Jurkat, Clone E6-1 (cell line): Measurements from ENCODE around the gene ARID1B.

ENCODE experiments used
- DNase-seq: peaks from one replicate; pipeline ENCODE4 v3.0.0-alpha.2; 2011; ENCODE audit warnings: low read depth, low spot score
- H3K4me3 ChIP-seq: 2 replicates; pipeline ENCODE4 v1.5.1; 2011; ENCODE audit warnings: mild to moderate bottlenecking, low read length, control low read depth, moderate library complexity

The ARID1B gene

DNA sequence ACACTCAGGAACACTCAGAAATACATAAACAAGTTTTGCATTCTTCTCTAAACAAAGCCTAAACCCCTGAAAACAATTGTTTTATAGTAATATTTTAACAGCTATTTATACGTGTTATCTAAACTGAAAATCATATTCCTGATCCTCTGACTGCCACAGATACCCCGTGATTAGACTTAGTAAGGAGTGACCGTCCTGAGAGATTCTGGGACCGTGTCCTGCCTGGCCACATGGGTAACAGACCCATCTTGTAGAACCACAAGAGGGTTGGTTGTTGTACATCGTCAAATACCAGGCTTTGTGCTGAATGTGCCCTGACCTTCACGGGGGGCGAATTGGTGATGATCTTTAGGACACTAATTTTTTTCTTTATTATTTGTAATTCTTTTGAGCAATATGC is 331.7 kb downstream of the ARID1B start:
- H3K4me3 ChIP-seq: no peak overlapping the region
- DNase-seq: no peak

DNA sequence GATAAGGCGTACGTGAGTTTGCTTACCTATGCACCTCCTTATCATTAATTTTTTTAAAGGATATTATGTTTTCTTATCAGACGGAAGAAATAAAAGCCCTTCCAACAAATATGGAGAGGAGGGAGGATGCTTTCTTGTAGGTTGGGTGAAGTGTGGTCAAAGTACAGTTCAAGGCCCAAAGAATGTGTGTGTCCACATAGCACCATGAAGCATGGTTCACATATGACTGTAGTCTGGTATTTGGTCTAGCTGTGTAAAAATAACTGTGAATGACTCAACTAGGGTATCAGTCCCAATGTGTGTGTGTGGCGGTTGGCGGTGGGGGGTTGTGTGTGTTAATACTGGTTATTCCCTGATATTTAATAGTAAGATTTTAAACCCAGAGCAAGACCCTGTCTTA is 333.4 kb downstream of the ARID1B start:
- H3K4me3 ChIP-seq: no peak overlapping the region
- DNase-seq: no peak

DNA sequence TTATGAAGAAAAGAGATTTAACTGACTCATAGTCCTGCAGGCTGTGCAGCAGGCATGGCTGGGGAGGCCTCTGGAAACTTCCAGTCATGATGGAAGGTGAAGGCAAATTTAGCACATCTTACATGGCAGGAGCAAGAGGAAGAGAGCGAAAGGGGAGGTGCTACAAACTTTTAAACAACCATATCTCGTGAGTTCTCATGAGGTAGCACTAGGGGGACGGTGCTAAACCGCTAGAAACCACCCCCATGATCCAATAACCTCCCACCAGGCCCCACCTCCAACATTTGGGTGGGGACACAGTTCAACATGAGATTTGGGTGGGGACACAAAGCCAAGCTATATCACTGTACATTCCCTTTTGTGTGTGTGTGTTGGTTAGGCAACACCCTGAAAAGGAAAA is 336.2 kb downstream of the ARID1B start:
- H3K4me3 ChIP-seq: no peak overlapping the region
- DNase-seq: no peak

DNA sequence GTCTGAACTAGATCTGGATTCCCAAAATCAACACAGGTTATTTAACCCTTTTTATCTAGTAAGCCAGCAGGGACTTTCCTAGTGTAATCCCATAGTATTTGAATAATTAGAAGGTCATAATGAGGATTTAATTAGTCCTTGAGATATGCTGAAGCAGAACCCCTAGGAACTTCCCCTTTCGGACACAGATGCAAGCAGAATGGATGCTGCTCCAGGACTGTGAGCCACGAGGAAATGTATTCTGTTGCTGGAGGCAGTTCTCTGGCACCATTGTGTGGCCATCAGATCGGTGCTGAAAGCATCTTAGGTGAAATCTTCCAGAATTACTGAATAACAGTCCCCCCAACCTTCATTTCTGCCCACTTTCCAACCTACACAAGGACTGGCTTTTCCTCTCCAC is 339.2 kb downstream of the ARID1B start:
- no peak for DNase-seq
- H3K4me3 ChIP-seq: no peak overlapping the region

DNA sequence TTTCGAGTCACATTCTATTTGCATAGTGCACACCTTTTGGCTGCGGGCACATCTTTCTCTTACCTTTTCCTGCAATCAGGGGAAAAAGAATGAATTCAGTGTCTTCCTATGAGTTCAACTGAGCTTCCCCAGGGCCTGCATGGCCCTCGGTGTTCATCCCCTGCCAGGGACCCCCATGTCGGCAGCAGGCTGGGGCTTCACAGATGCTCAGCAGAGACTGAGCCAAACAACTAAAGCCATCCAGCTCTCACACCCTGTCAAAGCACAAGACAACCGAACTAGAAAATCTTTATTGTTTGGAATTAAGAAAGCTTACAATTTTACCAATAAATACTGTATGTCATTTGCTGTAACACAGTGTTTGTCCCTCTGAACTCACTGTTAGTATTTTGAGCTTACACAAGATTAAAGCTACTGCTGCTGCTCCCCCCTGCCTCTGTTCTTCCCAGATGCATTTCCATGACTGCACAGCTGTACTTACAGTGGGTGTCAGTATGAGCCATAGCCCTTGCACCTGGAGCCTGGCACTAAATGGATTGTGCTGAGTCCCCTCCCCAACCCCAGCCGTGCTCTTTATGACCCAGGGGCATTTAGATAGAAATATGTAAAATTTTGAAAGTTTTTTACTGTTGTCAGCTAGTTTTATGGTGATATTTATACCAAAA is 340.4 kb downstream of the ARID1B start:
- DNase-seq: no peak
- no peak overlapping the region for H3K4me3 ChIP-seq

DNA sequence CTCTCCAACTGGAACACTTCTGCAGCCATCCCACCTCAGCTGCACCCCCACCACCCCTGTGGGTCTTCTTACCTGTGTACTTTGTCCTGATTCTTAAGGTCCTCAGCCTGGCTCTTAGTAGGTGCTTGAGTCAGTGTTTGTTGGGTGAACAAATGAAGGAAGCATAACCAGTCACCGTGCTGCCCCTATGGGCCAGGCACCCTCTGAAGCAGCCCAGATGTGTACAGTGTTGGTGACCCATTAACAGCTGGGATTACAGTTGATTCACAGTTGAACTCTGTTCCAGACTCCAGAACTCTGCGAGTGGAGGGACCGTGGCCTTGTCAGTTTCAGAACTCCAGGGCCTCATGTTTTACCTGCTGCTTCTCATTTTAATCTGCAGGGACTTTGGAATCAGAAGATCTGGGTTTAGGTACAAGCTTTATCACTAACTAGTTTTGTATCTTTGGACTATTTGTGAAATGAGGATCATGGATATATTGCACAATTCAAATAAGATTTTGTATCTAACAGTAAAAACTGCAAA is 342.4 kb downstream of the ARID1B start:
- no peak for DNase-seq
- H3K4me3 ChIP-seq: no peak overlapping the region

DNA sequence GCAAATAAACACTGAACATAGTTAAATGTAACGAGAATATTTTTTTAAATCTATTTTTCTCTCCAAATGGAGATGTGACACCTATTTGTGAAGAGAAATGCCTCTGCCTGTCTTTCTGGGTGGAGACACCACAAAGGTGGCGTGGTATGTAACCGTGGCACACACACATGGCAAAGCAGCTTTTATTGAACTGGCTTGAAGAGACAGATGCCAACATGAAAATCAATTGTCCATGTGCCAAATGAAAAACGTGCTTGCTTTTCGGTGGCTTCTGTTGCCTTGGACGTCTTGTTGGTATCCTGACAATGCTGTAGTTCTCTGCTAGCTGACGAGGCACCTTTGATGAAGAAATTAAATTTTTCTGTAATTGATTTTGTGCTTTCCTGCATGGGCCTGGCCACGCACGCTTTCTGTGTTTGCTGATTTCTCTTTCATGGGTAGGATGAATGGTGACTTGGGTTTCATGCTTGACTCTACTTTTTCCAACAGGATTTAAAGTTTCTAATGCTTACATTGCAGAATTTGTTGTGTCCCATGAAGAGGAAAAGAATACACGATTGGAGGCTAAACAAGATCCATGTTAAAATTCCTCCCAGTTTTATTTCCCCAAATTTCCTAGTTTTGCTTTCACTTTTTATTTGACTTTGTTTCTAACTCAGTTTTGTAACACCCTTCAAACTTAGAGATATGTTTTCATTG is 343.5 kb downstream of the ARID1B start:
- no peak overlapping the region for H3K4me3 ChIP-seq
- DNase-seq: no peak

DNA sequence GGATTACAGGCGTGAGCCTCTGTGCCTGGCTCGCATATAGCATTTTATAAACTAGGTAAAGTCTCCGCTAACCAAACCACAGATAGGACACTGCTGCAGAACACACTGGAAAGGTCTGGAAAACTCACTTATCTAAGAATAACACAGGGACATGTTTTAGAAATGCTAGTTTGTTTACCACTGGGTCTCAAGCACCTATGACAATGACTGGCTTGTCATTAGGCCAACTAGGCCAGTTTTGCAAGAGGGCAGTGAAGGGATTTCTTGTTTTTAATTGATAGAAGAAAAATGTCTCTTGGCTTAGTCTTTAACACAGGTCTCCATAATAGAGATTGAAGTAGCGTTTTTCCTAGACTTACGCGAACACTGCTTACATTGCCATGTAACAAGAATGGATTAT is 344.7 kb downstream of the ARID1B start:
- no peak overlapping the region for H3K4me3 ChIP-seq
- DNase-seq: no peak

DNA sequence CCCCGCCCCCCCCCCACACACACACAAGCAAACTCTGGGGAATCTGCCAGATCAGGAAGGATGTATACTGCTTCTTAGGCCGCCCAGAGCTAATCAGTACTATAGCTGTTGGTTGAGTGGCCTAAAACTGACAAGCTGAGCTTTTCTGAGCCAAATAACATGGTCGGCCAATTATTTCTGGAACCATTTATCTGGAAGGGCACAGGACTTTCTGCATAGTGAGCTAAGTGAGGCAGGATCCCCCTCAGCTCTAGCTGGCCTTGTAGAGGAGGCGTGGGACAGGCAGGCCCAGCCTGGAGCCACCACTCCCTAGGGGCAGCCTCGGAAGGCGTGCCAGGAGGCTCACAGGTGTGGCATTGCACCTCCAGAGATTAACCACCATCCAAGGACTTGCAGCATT is 346.1 kb downstream of the ARID1B start:
- no peak overlapping the region for H3K4me3 ChIP-seq
- DNase-seq: no peak

DNA sequence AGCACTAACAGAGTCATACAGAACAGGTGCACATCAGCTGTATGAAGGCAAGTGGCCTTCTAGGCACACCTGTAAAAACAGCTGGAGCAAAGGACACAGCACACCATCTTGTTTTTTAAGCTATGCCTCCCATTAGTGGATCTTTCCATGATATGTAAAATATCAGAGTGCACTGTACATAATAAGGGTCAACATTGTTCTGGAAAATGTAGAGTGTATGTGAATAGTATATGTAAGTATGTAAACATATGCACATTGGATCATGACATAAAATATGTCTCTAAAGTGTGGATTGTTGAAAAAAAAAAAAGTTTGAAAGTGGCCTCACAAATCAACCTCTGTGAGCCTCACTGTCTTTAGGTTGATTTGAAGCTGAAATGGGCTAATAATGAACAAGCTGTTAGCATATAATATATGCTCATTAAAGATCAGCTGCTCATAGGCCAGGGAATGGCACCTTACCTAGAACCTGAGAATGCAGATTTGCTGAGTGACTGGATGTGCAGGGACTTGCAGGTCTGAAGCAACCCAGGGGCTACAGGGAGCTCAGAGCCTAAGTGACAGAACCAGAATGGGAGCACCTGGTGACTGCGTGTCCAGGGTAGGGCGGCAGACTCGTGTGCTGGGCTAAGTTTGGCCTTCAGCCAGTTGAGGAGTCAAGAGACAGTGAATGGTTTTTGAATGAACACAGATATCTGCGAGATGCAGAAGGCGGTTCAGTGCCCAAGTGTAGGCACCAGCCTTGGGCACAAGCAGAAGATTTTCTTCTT is 347.5 kb downstream of the ARID1B start:
- DNase-seq: no peak

DNA sequence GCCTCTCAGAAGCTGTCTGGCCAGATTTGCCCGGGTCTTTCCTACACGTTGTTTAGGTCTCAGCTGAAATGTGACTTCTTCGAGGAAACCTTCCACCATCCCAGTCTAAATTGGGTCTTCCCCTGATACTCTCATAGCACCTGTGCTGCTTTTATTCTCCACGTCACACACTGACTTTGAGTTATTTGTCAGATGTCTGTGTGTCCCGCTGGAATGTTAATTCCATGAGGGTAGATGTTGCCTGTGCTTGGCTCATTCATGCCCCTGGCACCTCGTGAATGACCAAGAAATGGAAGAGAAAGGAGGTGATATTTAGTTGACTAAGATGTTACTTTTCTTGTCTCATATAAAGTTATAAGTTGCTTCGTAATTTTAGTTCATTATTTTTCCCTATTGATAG is 348.4 kb downstream of the ARID1B start:
- no peak overlapping the region for H3K4me3 ChIP-seq
- no peak for DNase-seq

More for the DNA sequence above, 347.5 kb downstream of the ARID1B start:
- H3K4me3 ChIP-seq: no peak overlapping the region

DNA sequence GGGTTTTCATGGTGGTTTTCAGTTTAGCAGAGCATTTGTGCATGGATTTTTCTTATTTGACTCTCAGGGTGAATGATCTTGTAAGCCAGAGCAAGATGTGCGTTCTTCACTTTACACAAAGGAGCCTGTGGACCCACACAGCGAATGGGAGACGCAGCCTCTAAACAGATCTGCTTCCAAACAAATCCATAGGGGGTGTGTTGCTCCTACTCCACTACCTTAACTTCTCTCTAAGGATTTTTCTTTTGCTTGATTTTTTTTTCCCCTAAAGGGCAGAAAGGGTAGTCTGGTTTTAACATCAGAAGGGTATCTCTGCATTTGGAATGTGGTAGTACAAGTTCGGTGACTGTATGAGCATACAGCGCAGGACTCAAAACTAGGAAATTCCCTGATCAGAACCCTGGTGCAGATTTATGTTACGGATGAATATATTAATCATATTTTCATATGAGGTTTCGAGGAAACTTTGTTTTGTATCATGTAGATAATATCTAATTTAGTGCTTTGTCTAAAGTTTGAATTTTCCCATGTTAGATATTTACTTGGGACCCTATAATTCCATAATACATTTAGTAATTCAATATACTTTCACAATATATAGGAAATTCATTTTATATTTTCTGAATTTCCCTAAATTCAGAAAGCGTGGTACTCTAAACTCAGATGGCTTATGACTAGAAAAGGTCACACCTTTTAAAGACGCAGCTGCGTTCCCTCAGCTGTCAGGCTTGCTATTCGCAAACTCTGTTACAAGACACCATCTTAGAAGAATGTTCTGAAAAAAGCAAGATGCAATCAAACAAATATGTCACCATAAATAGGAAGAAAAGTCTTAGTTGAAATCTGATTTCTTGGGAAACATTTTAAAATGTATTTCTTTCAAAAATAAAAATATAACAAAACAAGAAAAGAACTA is 349.3 kb downstream of the ARID1B start:
- no peak for DNase-seq
- H3K4me3 ChIP-seq: no peak overlapping the region

DNA sequence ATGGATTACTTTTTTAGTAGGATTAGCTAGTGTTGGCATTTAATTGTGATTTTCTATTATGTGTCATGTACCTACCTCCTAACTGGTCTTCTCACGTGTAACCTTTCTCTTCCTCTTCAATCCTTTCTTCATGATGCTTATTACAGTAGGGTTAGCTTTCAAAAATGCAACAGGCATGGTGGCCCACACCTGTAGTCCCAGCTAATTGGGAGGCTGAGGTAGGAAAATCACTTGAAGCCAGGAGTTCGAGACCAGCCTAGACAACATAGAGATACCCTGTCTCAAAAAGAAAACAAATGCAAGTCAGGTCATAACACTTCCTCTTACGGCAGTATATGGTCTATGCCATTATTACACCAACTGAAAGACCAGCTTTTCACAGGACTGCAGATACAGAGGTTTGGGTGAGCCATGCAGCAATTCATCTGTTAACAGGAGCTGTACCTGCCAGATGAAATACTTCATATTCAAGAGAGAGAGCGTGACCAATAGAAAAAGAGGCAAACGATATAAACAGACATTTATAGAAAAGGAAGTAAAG is 351.1 kb downstream of the ARID1B start:
- DNase-seq: no peak
- no peak overlapping the region for H3K4me3 ChIP-seq

DNA sequence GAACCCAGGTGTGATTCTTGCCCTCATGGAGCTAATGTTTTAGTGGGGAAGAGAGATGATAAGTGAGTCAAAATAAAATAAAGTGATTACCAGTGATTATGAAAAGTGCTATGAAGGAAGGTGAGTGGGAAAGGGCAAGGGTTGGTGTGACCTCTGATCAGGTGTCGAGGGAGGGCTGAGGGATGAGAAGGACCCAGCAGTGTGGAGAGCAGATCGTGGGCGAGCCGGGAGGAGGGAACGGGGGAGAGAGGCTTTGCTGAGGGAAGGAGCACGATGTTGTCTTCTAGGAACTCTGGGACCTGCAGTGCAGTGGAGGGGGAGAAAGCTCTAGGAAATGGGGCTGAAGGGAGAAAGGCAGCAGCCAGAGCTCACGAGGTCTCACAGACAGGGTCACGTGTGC is 354.1 kb downstream of the ARID1B start:
- DNase-seq: no peak
- no peak overlapping the region for H3K4me3 ChIP-seq

DNA sequence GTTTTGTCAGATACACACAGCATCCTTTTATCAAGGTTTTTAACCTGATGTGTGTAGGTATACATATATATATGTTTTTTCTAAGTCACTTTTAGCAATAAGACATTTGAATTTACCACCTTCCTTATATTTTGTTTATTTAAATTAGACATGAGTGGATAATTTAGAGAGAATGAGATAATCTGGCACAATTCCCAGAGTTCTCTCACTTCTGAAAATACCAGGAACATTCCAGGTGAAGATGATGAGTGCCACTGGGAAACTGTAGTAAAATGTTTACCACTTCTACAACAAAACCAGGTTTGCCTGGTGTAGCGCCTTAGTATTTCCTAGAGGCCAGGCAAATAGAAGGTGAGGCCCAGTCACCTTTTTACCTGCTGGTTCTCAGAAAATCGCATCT is 356.7 kb downstream of the ARID1B start:
- H3K4me3 ChIP-seq: no peak overlapping the region
- DNase-seq: no peak

DNA sequence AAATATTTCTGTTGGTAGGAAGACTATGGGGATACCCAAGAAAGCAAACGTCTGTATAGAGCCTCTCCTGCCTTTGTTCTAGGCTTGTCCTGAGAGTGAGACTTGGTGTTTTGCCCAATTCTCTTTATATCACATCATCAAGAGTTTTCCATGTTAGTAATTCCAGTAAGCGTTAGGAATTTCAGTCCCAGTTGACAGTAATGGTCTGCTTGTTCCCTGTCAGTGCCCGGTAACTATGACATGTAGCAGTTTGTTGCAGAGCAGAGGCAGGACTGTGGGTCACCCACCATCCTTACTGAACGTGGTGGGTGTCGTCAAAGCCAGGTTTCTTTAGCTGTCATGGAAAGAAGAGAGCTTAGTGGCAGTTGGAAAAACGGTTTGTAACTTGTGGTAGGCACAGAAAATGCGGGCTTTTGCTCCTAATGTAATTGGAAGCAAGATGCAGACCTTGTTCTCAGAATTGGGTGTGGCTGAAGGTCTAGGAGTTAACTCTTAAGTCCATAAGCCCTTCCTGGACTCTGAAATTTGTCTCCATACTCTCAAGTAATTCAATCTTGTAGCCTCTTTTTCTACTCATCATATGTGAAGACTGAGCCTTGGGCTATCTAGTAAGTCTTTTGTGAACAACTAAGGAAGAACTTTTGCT is 357.3 kb downstream of the ARID1B start:
- DNase-seq: no peak
- no peak overlapping the region for H3K4me3 ChIP-seq

DNA sequence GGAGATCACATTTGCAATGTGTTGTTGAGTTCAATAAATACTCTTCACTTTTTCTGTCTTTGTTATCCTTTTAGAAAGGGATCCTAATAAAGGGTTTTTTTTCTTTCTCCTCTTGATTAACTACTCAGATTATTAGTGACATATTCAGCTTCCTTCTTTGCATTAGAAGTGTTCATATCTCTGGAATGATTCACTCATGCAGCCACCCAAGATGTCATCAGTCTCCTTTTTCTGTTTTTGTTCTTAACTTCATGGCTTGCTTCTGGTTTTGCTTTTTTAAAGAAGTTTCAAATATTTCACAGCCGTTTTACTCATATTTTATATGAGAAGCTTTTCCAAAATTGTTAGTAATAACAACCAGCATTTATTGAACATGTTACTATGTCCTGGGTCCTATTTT is 358.5 kb downstream of the ARID1B start:
- no peak overlapping the region for H3K4me3 ChIP-seq
- no peak for DNase-seq

DNA sequence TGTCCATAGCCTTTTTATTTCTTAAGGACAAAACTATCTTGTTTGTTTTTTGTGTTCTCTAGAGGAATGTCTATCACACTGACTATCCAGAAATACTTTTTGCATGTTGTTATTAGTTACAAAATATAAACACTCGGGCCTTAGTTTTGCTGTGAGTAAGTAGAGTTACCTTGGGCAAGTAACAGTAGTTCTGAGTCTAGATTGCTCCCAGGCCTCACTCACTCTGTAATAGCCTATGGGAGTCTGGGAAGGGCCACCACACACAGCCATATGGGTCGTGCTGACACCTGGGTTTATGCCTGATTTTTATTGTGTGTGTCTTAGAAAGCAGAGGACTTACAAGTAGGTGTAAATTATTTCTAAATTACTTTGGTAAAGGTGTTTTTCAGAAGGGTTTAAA is 360.3 kb downstream of the ARID1B start:
- no peak for DNase-seq
- H3K4me3 ChIP-seq: no peak overlapping the region
